Keratinocyte (primary cell): ENCODE measurements around the gene ZRANB1. TPM values are rescaled to one million over a fixed set of nuclear protein-coding genes. Genes with fewer than 3 reads are reported as not detected.
A peak's percentile ranks its signal among the peaks of the same experiment; 100 is the strongest.

Source experiments
- DNase-seq: peaks from one replicate; pipeline ENCODE4 v3.0.0-alpha.2; 2011; ENCODE audit warnings: low read depth, missing footprints, low spot score
- FAIRE-seq: peaks from 2 replicates; lab custom pipeline; 2011; peaks lifted over from hg19 to GRCh38; lab: Jason Lieb, UNC
- H2AFZ ChIP-seq: 2 replicates; pipeline ENCODE4 v1.6.0; 2012; ENCODE audit warnings: low read length, control low read depth, inconsistent platforms; ENCODE audit not compliant: control insufficient read depth
- H3K27ac ChIP-seq: 2 replicates; pipeline ENCODE4 v1.5.1; 2011; ENCODE audit warnings: low read length; ENCODE audit not compliant: control insufficient read depth, insufficient read depth
- H3K27me3 ChIP-seq: 3 replicates; pipeline ENCODE4 v1.6.0; 2011; ENCODE audit warnings: low read length; ENCODE audit not compliant: control insufficient read depth, insufficient read depth; ENCODE audit errors: extremely low read depth
- H3K36me3 ChIP-seq, 2 experiments: 2 replicates in 1 of 2; 3 replicates in 1 of 2; pipeline ENCODE4 v1.5.1; 2011; ENCODE audit warnings: low read length in 2 of 2, mild to moderate bottlenecking in 1 of 2; ENCODE audit not compliant: control insufficient read depth in 2 of 2, insufficient read depth in 2 of 2; ENCODE audit errors: extremely low read depth in 1 of 2
- H3K4me1 ChIP-seq: 3 replicates; pipeline ENCODE4 v1.5.1; 2011; ENCODE audit warnings: low read length; ENCODE audit not compliant: control insufficient read depth, insufficient read depth; ENCODE audit errors: extremely low read depth
- H3K4me2 ChIP-seq: 3 replicates; pipeline ENCODE4 v1.6.0; 2011; ENCODE audit warnings: low read depth, low read length; ENCODE audit not compliant: control insufficient read depth, insufficient read depth; ENCODE audit errors: extremely low read depth
- H3K4me3 ChIP-seq, 3 experiments: fragments of 200-600 bp in 1 of 3; sonication (generic) in 1 of 3; 2 replicates in 2 of 3; 3 replicates in 1 of 3; pipeline ENCODE4 v1.5.1; 2011 to 2016; ENCODE audit warnings: low read length in 3 of 3, mild to moderate bottlenecking in 3 of 3, control low read depth in 2 of 3, inconsistent platforms in 1 of 3, low read depth in 1 of 3, mixed read lengths in 1 of 3, mixed run types in 1 of 3, moderate library complexity in 1 of 3; ENCODE audit not compliant: control insufficient read depth in 2 of 3, insufficient read depth in 2 of 3; ENCODE audit errors: extremely low read depth in 1 of 3
- H3K79me2 ChIP-seq: 2 replicates; pipeline ENCODE4 v1.6.0; 2012; ENCODE audit warnings: low read length; ENCODE audit not compliant: control insufficient read depth, insufficient read depth
- H3K9ac ChIP-seq: 3 replicates; pipeline ENCODE4 v1.6.0; 2011; ENCODE audit warnings: low read length; ENCODE audit not compliant: control insufficient read depth, insufficient read depth; ENCODE audit errors: extremely low read depth
- H3K9me1 ChIP-seq: 3 replicates; pipeline ENCODE4 v1.6.0; 2011; ENCODE audit warnings: low read length; ENCODE audit not compliant: control insufficient read depth, insufficient read depth; ENCODE audit errors: extremely low read depth
- H3K9me3 ChIP-seq: 2 replicates; pipeline ENCODE4 v1.5.1; 2012; ENCODE audit warnings: low read depth, low read length; ENCODE audit not compliant: control insufficient read depth
- H4K20me1 ChIP-seq: 3 replicates; pipeline ENCODE4 v1.6.0; 2011; ENCODE audit warnings: low read length; ENCODE audit not compliant: control insufficient read depth, insufficient read depth; ENCODE audit errors: extremely low read depth
- CTCF ChIP-seq, 3 experiments: IDR thresholded peaks in 1 of 3; conservative IDR thresholded peaks in 1 of 3; optimal IDR thresholded peaks in 1 of 3; 2 replicates in 2 of 3; 3 replicates in 1 of 3; pipeline versions ENCODE3 to v1.5.1; 2011; ENCODE audit warnings: low read length in 3 of 3, mild to moderate bottlenecking in 3 of 3, moderate library complexity in 2 of 3, control low read depth in 1 of 3, inconsistent platforms in 1 of 3; ENCODE audit not compliant: insufficient read depth in 2 of 3; ENCODE audit errors: extremely low read depth in 1 of 3
- EZH2 ChIP-seq: IDR thresholded peaks from one replicate; pipeline ENCODE4 v1.6.1; 2012; ENCODE audit warnings: inconsistent platforms, mild to moderate bottlenecking, low read length, moderate library complexity
- dilution Hi-C: fragments of 300-500 bp; cut with MboI; formaldehyde crosslinking; loops from one replicate; pipeline ENCODE4 v1.7.0; 2020; ENCODE audit warnings: low sequenced_read_pairs; ENCODE audit not compliant: extremely low pct_ligation_motif_present
- polyA plus RNA-seq, 5 experiments: library from polyadenylated mRNA; depleted of rRNA in 3 of 5; stranded (reverse) in 3 of 5; stranded (forward) in 1 of 5; unstranded in 1 of 5; fragments of >200 nt; gene quantifications; 1 replicate in 1 of 5; 2 replicates in 3 of 5; 3 replicates in 1 of 5; pipeline versions ENCODE4 v1.2.1 to v1.2.3, GENCODE V29; 2011 to 2012; ENCODE audit warnings: missing spikeins in 2 of 5, low read depth in 1 of 5, low replicate concordance in 1 of 5

ZRANB1 gene
- polyA plus RNA-seq, 1 donor (not counting 4 experiments of a cell fraction or from before 2014, with no cell fraction given), result 9.3 TPM

GRCh38 chr10:124959564-124959963 lies 17.6 kb downstream of the ZRANB1 start:
- TF ChIP-seq CTCF (optimal IDR thresholded peaks at IDR 0.05 in 1 of 3, IDR thresholded peaks at IDR 0.05 in 1 of 3, conservative IDR thresholded peaks at IDR 0.05 in 1 of 3; ENCODE audit: extremely low read depth in 1 of 3, insufficient read depth in 2 of 3, low read length in 3 of 3) (no peak), EZH2 (no peak)
- H3K36me3 ChIP-seq, result no peaks in the 10 kb centered on the region
- peaks cover 46% of the 10 kb centered on the region for H3K79me2 ChIP-seq
- dilution Hi-C loops, result no loop called here
- no peak for FAIRE-seq
- no peak overlapping the region for H3K4me3 ChIP-seq
- H3K4me2 ChIP-seq, result no peak overlapping the region
- no peaks in the 10 kb centered on the region for H3K9me1 ChIP-seq
- no peaks in the 10 kb centered on the region for H3K4me1 ChIP-seq
- no peaks in the 10 kb centered on the region for H3K27me3 ChIP-seq
- H2AFZ ChIP-seq, result no peak overlapping the region
- no peak for DNase-seq
- H3K9ac ChIP-seq, result no peak overlapping the region
- H3K9me3 ChIP-seq, result no peaks in the 10 kb centered on the region
- peaks cover 2% of the 10 kb centered on the region for H4K20me1 ChIP-seq
- H3K27ac ChIP-seq, result no peak overlapping the region

GRCh38 chr10:124961248-124961570 lies 19.3 kb downstream of the ZRANB1 start:
- no peak overlapping the region for H3K9ac ChIP-seq
- H3K9me3 ChIP-seq, result no peaks in the 10 kb centered on the region
- H3K9me1 ChIP-seq, result no peaks in the 10 kb centered on the region
- H3K79me2 ChIP-seq, result peaks cover 39% of the 10 kb centered on the region
- H3K4me1 ChIP-seq, result no peaks in the 10 kb centered on the region
- H3K4me2 ChIP-seq, result no peak overlapping the region
- H4K20me1 ChIP-seq, result no peaks in the 10 kb centered on the region
- peak; percentile 5 for FAIRE-seq
- TF ChIP-seq CTCF (optimal IDR thresholded peaks at IDR 0.05 in 1 of 3, IDR thresholded peaks at IDR 0.05 in 1 of 3, conservative IDR thresholded peaks at IDR 0.05 in 1 of 3; ENCODE audit: extremely low read depth in 1 of 3, insufficient read depth in 2 of 3, low read length in 3 of 3), result no peak
- no peak for TF ChIP-seq EZH2
- dilution Hi-C loops, result no loop called here
- no peak overlapping the region for H3K4me3 ChIP-seq
- H2AFZ ChIP-seq, result no peak overlapping the region
- H3K36me3 ChIP-seq, result no peaks in the 10 kb centered on the region
- no peak for DNase-seq
- no peaks in the 10 kb centered on the region for H3K27me3 ChIP-seq
- no peak overlapping the region for H3K27ac ChIP-seq
